GM12878 (cell line): ENCODE measurements around the gene IGIP.

Source experiments
- ASH2L ChIP-seq: fragments of 300-600, 200-600 bp; sonication (generic); IDR thresholded peaks from 2 replicates; pipeline ENCODE4 v1.6.1; 2017; ENCODE audit warnings: low read depth, mild to moderate bottlenecking, borderline replicate concordance
- CTCF ChIP-seq, 3 experiments: IDR thresholded peaks in 2 of 3; conservative IDR thresholded peaks in 1 of 3; 2 replicates each; pipeline ENCODE4 v1.5.1; 2011; ENCODE audit warnings: low read depth in 3 of 3, low read length in 3 of 3, mild to moderate bottlenecking in 3 of 3, control low read depth in 2 of 3, moderate library complexity in 2 of 3, inconsistent platforms in 1 of 3, mixed read lengths in 1 of 3; ENCODE audit not compliant: control insufficient read depth in 2 of 3, insufficient read depth in 1 of 3; ENCODE audit errors: extremely low read depth in 1 of 3
- MYC ChIP-seq: IDR thresholded peaks from 2 replicates; pipeline ENCODE4 v1.6.1; 2011; ENCODE audit warnings: mild to moderate bottlenecking, low read length, moderate library complexity, inconsistent platforms; ENCODE audit not compliant: insufficient read depth, insufficient replicate concordance, insufficient read length, severe bottlenecking
- TCF3 ChIP-seq: IDR thresholded peaks from 2 replicates; pipeline ENCODE4 v1.6.1; 2012; ENCODE audit warnings: low read depth, mild to moderate bottlenecking, low read length, borderline replicate concordance; ENCODE audit not compliant: insufficient read depth

- TF ChIP-seq CTCF (IDR thresholded peaks at IDR 0.05 in 2 of 3, conservative IDR thresholded peaks at IDR 0.05 in 1 of 3; ENCODE audit: control insufficient read depth in 2 of 3, extremely low read depth in 1 of 3, insufficient read depth in 1 of 3, low read depth in 3 of 3, low read length in 3 of 3): no peak
- no peak for TF ChIP-seq TCF3
- no peak for TF ChIP-seq ASH2L
- no peak for TF ChIP-seq MYC
Observed at GRCh38 chr5:140076142-140076541, 49.6 kb upstream of the IGIP start.
